ENCODE measurements around the gene FSIP2.

FSIP2 gene

GRCh38 chr2:185806783-185807182 lies 68.2 kb downstream of the FSIP2 start:
- no peak for DNase-seq (ENCODE audit: low read depth)
- TF ChIP-seq, protein P1, sequence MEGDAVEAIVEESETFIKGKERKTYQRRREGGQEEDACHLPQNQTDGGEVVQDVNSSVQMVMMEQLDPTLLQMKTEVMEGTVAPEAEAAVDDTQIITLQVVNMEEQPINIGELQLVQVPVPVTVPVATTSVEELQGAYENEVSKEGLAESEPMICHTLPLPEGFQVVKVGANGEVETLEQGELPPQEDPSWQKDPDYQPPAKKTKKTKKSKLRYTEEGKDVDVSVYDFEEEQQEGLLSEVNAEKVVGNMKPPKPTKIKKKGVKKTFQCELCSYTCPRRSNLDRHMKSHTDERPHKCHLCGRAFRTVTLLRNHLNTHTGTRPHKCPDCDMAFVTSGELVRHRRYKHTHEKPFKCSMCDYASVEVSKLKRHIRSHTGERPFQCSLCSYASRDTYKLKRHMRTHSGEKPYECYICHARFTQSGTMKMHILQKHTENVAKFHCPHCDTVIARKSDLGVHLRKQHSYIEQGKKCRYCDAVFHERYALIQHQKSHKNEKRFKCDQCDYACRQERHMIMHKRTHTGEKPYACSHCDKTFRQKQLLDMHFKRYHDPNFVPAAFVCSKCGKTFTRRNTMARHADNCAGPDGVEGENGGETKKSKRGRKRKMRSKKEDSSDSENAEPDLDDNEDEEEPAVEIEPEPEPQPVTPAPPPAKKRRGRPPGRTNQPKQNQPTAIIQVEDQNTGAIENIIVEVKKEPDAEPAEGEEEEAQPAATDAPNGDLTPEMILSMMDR (conservative IDR thresholded peaks at IDR 0.05; ENCODE audit: low read length): no peak
- no peak overlapping the region for H3K4me3 ChIP-seq (ENCODE audit: low read length)

- H3K4me3 ChIP-seq (ENCODE audit: low read length): no peak overlapping the region
- DNase-seq (ENCODE audit: low read depth): no peak
- TF ChIP-seq, protein P1 (conservative IDR thresholded peaks at IDR 0.05; ENCODE audit: low read length): no peak
Observed at GRCh38 chr2:185807351-185807750, 68.7 kb downstream of the FSIP2 start.

DNA sequence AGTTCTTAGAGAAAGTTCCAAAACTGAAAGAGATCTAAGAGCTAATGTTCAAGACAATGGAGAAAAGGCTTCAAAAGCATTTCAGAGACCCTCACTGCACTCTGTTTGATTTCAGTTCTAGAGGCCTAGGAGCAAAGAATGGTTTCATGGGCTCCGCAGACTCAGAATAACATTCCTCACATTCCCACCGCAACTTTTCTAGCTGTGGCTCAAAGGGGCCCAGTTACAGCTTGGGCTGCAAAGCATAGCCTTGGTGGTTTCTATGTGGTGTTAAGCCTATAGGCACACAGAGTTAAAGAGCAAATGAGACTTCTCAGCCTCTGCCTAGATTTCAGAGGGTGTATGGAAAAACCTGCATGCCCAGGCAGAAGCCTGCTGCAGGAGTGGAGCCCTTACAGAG lies 73.0 kb downstream of the FSIP2 start:
- TF ChIP-seq, protein P1 (conservative IDR thresholded peaks at IDR 0.05; ENCODE audit: low read length): no peak
- no peak overlapping the region for H3K4me3 ChIP-seq (ENCODE audit: low read length)
- DNase-seq (ENCODE audit: low read depth): no peak

DNA sequence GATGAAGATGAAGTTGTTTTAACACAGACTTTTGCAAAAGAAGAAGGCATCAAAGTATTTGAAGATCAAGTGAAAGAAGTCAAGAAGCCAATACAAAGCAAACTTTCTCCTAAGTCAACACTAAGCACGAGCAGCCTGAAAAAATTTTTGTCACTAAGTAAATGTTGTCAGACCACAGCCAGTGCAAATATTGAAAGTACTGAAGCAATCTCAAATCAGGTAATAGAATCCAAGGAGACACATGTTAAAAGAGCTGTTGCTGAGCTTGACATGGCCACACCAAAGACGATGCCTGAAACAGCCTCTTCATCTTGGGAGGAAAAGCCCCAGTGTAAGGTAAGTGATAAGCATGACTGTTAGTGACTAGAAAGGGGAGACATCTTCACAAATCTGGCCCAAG lies 75.1 kb downstream of the FSIP2 start:
- DNase-seq (ENCODE audit: low read depth): no peak
- TF ChIP-seq, protein P1 (conservative IDR thresholded peaks at IDR 0.05; ENCODE audit: low read length): no peak
- no peak overlapping the region for H3K4me3 ChIP-seq (ENCODE audit: low read length)

DNA sequence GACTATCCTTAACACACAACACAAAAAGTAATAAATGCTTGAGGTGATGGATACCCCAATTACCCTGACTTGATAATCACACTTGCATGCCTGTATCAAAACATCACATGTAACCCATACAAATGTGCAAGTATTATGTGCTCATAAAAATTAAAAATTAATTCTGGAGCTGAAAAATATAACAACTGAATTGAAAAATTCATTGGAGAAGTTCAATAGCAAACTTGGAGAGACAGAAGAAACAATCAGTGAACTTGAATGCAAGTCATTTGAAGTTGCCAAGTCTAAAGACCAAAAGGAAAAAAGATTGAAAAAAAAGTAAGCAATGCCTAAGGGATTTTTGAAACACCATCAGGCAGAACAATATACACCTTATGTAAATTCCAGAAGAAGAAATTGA lies 79.4 kb downstream of the FSIP2 start:
- TF ChIP-seq, protein P1 (conservative IDR thresholded peaks at IDR 0.05; ENCODE audit: low read length): no peak
- H3K4me3 ChIP-seq (ENCODE audit: low read length): no peak overlapping the region
- no peak for DNase-seq (ENCODE audit: low read depth)

DNA sequence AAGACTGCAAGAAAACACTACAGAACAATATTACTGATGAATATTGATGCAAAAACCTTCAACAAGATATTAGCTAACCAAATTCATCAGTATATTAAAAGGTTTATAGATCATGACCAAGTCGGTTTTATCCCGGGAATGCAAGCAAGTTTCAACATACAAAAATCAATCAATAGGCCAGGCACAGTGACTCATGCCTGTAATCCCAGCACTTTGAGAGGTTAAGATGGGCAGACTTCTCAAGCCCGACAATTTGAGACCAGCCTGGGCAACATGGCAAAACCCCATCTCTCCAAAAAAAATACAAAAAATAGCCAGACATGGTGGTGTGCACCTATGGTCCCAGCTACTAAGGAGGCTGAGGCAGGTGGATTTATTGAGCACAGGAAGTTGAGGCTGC lies 82.9 kb downstream of the FSIP2 start:
- TF ChIP-seq, protein P1 (conservative IDR thresholded peaks at IDR 0.05; ENCODE audit: low read length): no peak
- no peak for DNase-seq (ENCODE audit: low read depth)
- no peak overlapping the region for H3K4me3 ChIP-seq (ENCODE audit: low read length)

DNA sequence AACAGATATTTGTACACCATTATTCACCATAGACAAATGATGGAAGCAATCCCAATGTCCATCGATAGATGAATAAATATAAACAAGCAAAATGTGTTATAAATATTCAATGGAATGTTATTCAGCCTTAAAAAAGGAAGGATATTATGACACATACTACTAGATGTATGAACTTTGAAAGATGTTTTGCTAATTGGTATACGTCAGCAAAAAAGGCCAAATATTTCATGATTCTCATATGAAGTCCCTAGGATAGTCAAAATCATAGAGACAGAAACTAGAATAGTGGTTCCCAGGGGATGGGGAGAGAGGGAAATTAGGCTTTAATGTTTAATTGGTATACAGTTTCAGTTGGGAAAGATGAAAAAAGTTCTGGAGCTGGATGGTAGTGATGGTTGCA lies 85.2 kb downstream of the FSIP2 start:
- no peak for DNase-seq (ENCODE audit: low read depth)
- TF ChIP-seq, protein P1 (conservative IDR thresholded peaks at IDR 0.05; ENCODE audit: low read length): no peak
- no peak overlapping the region for H3K4me3 ChIP-seq (ENCODE audit: low read length)
